UCSD-AML1 (cell line): ENCODE measurements around the gene CEP78.
"Not testable (repeated sequence)": the region's sequence is repeated elsewhere in the genome, so short reads cannot be mapped to it uniquely, and the experiment has no call there.

Experiments
- DNase-seq: peaks from one replicate; lab custom pipeline; 2025; ENCODE audit not compliant: unreplicated experiment; lab: John Stamatoyannopoulos, UW

The CEP78 gene

GRCh38 chr9:78235762-78236550 is at the start of gene CEP78:
CEP78 (plus strand) TSS chr9:78236075; CDS start chr9:78236351, 276 bp downstream.
- DNase-seq = peak; percentile 91

GRCh38 chr9:78187763-78188484 is 48.0 kb upstream of the CEP78 start:
- DNase-seq = no peak

- DNase-seq = no peak
Observed at GRCh38 chr9:78188594-78188993, 47.3 kb upstream of the CEP78 start.

- DNase-seq = no peak
Observed at GRCh38 chr9:78189001-78189400, 46.9 kb upstream of the CEP78 start.

- no peak for DNase-seq
Observed at GRCh38 chr9:78189461-78189860, 46.4 kb upstream of the CEP78 start.

- DNase-seq = no peak
Observed at GRCh38 chr9:78191931-78192330, 43.9 kb upstream of the CEP78 start.

- no peak for DNase-seq
Observed at GRCh38 chr9:78196258-78196657, 39.6 kb upstream of the CEP78 start.

GRCh38 chr9:78201158-78201777 is 34.6 kb upstream of the CEP78 start:
- peak; percentile 54 for DNase-seq

GRCh38 chr9:78207319-78207718 is 28.6 kb upstream of the CEP78 start:
- no peak for DNase-seq

GRCh38 chr9:78207901-78208300 is 28.0 kb upstream of the CEP78 start:
- DNase-seq = no peak

GRCh38 chr9:78209127-78209526 is 26.7 kb upstream of the CEP78 start:
- no peak for DNase-seq

GRCh38 chr9:78210841-78211301 is 25.0 kb upstream of the CEP78 start:
- no peak for DNase-seq

- DNase-seq = no peak
Observed at GRCh38 chr9:78212868-78213267, 23.0 kb upstream of the CEP78 start.

- no peak for DNase-seq
Observed at GRCh38 chr9:78213712-78214111, 22.2 kb upstream of the CEP78 start.

GRCh38 chr9:78214492-78214891 is 21.4 kb upstream of the CEP78 start:
- DNase-seq = no peak

GRCh38 chr9:78215706-78216105 is 20.2 kb upstream of the CEP78 start:
- no peak for DNase-seq

- no peak for DNase-seq
Observed at GRCh38 chr9:78218890-78219289, 17.0 kb upstream of the CEP78 start.

GRCh38 chr9:78221425-78221824 is 14.4 kb upstream of the CEP78 start:
- DNase-seq = no peak

GRCh38 chr9:78221841-78222240 is 14.0 kb upstream of the CEP78 start:
- DNase-seq = not testable (repeated sequence)

- no peak for DNase-seq
Observed at GRCh38 chr9:78230761-78231160, 5.1 kb upstream of the CEP78 start.

- DNase-seq = not testable (repeated sequence)
Observed at GRCh38 chr9:78232471-78232870, 3.4 kb upstream of the CEP78 start.

- no peak for DNase-seq
Observed at GRCh38 chr9:78234810-78235209, 1.1 kb upstream of the CEP78 start.
